Left ventricle myocardium inferior (tissue), 1 donor: Measurements from ENCODE around the gene NELL1. TPM values are rescaled to one million over a fixed set of nuclear protein-coding genes. Genes with fewer than 3 reads are reported as not detected.

Experiments
- DNase-seq: peaks from one replicate; pipeline ENCODE4 v3.0.0-alpha.2; 2020
- H3K27ac ChIP-seq: fragments of 200-600 bp; replicated peaks from 2 replicates; pipeline ENCODE4 v1.8.0; 2021
- H3K27me3 ChIP-seq: fragments of 200-600 bp; 2 replicates; pipeline ENCODE4 v1.8.0; 2021; ENCODE audit warnings: low read depth
- H3K36me3 ChIP-seq: fragments of 200-600 bp; 2 replicates; pipeline ENCODE4 v1.8.0; 2021
- H3K4me1 ChIP-seq: fragments of 200-600 bp; 2 replicates; pipeline ENCODE4 v1.8.0; 2021
- H3K4me3 ChIP-seq: fragments of 200-600 bp; 2 replicates; pipeline ENCODE4 v1.8.0; 2021; ENCODE audit warnings: mild to moderate bottlenecking, moderate library complexity
- H3K9me3 ChIP-seq: fragments of 200-600 bp; replicated peaks from 2 replicates; pipeline ENCODE4 v1.8.0; 2021
- intact Hi-C: fragments of 100-400 bp; cut with micrococcal nuclease; formaldehyde crosslinking; loops from one replicate; pipeline ENCODE4 v1.11.0; 2022
- total RNA-seq: library from RNA; stranded (reverse); fragmentation: NEBNext Ultra II Directional; extraction: Animal tissue kit (Norgen Biotek cat#: 25700); gene quantifications from one replicate; pipeline ENCODE4 v1.2.1, GENCODE V29; 2021
- TF ChIP-seq, protein P1 (sequence below): fragments of 200-600 bp; IDR thresholded peaks from 2 replicates; pipeline ENCODE4 v1.8.0; 2021; ENCODE audit warnings: antibody characterized with exemption, mild to moderate bottlenecking, borderline replicate concordance
- donor health status: DM: no; HTN: yes; CAD: no; lungs with severe emphysema.

Gene NELL1
- total RNA-seq, 1 donor from 2014 or later: not detected

DNA sequence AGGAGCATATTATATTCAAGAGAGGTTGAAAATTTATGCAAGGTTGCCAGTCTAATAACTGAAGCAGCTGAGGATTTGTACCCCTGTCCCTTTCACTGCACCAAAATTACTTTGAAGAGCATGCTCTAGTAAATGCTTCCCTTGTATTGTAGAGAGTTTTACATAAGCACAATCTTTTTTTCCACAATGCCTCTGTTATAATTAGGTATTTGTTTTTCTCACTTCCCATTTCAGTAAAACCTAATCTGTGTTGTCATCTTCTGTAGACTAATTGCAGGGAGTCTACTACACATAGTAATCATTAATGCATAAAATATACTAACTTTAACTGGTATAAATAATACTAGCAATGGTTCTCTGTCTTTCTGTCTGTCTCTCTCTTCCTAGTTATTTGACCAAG is 805.1 kb downstream of the NELL1 start:
- intact Hi-C loops: no loop called here
- TF ChIP-seq, protein P1, sequence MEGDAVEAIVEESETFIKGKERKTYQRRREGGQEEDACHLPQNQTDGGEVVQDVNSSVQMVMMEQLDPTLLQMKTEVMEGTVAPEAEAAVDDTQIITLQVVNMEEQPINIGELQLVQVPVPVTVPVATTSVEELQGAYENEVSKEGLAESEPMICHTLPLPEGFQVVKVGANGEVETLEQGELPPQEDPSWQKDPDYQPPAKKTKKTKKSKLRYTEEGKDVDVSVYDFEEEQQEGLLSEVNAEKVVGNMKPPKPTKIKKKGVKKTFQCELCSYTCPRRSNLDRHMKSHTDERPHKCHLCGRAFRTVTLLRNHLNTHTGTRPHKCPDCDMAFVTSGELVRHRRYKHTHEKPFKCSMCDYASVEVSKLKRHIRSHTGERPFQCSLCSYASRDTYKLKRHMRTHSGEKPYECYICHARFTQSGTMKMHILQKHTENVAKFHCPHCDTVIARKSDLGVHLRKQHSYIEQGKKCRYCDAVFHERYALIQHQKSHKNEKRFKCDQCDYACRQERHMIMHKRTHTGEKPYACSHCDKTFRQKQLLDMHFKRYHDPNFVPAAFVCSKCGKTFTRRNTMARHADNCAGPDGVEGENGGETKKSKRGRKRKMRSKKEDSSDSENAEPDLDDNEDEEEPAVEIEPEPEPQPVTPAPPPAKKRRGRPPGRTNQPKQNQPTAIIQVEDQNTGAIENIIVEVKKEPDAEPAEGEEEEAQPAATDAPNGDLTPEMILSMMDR: no peak
- H3K4me1 ChIP-seq: no peaks in the 10 kb centered on the region

DNA sequence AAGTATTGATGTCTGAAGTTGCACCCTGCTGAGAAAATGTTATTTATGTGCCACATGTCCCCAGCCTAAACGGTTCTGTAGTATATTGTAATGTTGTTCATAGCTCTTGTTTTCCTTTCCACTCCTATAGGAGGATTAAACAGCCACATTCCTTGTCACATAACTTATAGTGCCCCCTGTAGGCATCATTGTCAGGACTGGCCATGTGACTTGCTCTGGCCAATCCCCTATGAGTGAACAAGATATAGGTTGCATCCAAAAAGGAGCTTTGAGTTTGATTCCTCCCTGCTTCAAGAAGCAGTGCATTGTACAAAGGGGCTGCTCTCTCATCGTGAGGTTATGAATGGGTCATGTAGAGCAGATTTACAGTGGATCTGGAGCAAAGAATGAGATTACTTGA is 805.9 kb downstream of the NELL1 start:
- TF ChIP-seq, protein P1: no peak
- Histone ChIP-seq H3K4me3 (no peak overlapping the region), H3K9me3 (no peaks in the 10 kb centered on the region), H3K4me1 (no peaks in the 10 kb centered on the region), H3K36me3 (no peaks in the 10 kb centered on the region), H3K27ac (no peak overlapping the region), H3K27me3 (no peaks in the 10 kb centered on the region)
- intact Hi-C loops: no loop called here
- no peak for DNase-seq

More for the DNA sequence above, 805.1 kb downstream of the NELL1 start:
- Histone ChIP-seq H3K9me3 (no peaks in the 10 kb centered on the region), H3K4me3 (no peak overlapping the region), H3K27ac (no peak overlapping the region), H3K36me3 (no peaks in the 10 kb centered on the region), H3K27me3 (no peaks in the 10 kb centered on the region)
- DNase-seq: no peak

DNA sequence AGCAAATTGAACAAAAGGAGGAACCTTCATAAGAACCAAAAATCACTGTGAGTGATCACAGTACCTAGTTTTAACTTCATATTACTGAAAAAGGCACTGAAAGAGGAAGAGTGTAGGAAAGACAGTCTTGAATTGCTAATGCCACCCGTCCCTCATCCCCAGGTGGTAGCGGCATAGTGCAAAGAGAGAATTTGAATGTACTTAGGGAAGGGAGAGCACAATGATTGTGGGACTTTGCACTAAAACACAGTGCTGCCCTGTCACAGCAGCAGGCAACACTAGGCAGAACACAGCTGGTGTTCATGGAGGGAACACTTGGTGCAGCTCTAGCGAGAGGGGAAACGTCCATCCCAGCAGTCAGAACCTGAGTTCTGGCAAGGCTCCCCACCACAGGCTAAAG is 807.2 kb downstream of the NELL1 start:
- H3K27ac ChIP-seq: no peak overlapping the region
- no peaks in the 10 kb centered on the region for H3K27me3 ChIP-seq
- TF ChIP-seq, protein P1: no peak
- H3K4me1 ChIP-seq: no peaks in the 10 kb centered on the region
- no peaks in the 10 kb centered on the region for H3K9me3 ChIP-seq
- intact Hi-C loops: no loop called here
- no peak overlapping the region for H3K4me3 ChIP-seq
- DNase-seq: no peak
- no peaks in the 10 kb centered on the region for H3K36me3 ChIP-seq

DNA sequence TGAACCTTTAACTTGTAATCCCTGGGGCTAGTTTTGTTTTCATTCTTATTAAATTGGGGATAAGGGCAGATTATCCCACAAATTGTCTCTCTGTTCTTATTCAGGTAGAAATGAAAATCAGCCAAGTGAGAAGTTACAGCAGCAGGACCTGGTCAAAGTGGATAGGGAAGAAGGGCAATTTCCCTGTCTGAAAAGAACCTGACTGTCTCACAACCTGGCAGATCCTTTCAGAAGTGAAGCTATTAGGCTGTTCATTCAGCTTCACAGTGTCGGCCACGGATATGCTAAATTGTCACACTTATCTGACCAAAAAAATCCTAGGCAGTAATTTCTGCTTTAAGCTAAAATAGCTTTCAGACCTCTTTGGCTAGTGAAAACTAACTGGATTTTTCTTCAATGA is 810.9 kb downstream of the NELL1 start:
- Histone ChIP-seq H3K4me1 (no peaks in the 10 kb centered on the region), H3K9me3 (no peaks in the 10 kb centered on the region), H3K27ac (no peak overlapping the region), H3K36me3 (no peaks in the 10 kb centered on the region), H3K27me3 (no peaks in the 10 kb centered on the region), H3K4me3 (no peak overlapping the region)
- no peak for DNase-seq
- intact Hi-C loops: no loop called here
- TF ChIP-seq, protein P1: no peak

DNA sequence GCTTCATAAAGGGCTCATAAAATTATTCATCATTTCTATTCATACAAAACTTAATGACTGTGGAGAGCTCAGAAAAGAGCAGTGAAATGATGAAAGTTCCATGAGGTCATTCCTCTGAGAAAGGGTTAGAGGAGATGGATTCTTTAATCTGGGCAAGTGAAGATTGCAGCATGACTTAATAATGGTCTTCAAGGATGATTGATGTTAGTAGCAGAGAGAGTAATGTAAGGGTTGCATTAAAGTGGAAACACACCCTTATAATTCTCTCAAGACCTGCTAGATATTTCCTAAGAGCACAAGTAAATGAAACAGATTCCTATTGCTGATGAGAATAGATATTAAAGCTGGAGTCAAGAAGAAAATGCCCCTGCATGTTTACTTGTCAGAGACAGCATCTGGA is 811.9 kb downstream of the NELL1 start:
- no peak for DNase-seq
- TF ChIP-seq, protein P1: no peak
- Histone ChIP-seq H3K4me1 (no peaks in the 10 kb centered on the region), H3K9me3 (no peaks in the 10 kb centered on the region), H3K27me3 (no peaks in the 10 kb centered on the region), H3K4me3 (no peak overlapping the region), H3K27ac (no peak overlapping the region), H3K36me3 (no peaks in the 10 kb centered on the region)
- intact Hi-C loops: no loop called here

DNA sequence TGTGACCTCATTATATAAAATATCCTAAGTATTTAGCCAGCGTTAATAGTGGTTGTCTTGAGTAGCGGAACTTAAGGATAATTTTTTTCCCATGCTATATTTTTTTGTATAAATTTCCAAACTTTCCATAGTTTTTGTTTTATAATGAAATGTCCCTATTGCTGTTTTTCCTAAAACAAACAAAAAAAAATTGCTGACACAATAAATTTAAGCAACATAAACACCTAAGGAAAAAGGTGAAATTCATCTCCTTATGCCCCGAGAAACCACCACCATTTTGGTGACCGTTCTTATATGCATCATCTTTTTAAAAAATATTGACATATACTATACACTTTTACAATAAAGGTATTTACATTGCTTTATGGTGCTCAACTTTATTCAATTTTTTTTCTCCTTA is 814.7 kb downstream of the NELL1 start:
- TF ChIP-seq, protein P1: no peak
- Histone ChIP-seq H3K9me3 (no peaks in the 10 kb centered on the region), H3K4me3 (no peak overlapping the region), H3K4me1 (no peaks in the 10 kb centered on the region), H3K27ac (no peak overlapping the region), H3K36me3 (no peaks in the 10 kb centered on the region), H3K27me3 (no peaks in the 10 kb centered on the region)
- DNase-seq: no peak
- intact Hi-C loops: no loop called here
